Ishikawa (cell line): ENCODE data around the gene SP4.

Experiments used
- CEBPB ChIP-seq: IDR thresholded peaks from 2 replicates; pipeline ENCODE4 v1.6.1; 2012
- CREB1 ChIP-seq: IDR thresholded peaks from 2 replicates; pipeline ENCODE4 v1.6.1; 2012; ENCODE audit warnings: low read depth
- EP300 ChIP-seq: IDR thresholded peaks from 2 replicates; pipeline ENCODE4 v1.6.1; 2012; ENCODE audit warnings: borderline replicate concordance
- FOXM1 ChIP-seq: IDR thresholded peaks from 2 replicates; pipeline ENCODE4 v1.6.1; 2012; ENCODE audit warnings: low read depth, borderline replicate concordance
- NFIC ChIP-seq: IDR thresholded peaks from 2 replicates; pipeline ENCODE4 v1.6.1; 2012
- RAD21 ChIP-seq: IDR thresholded peaks from 2 replicates; pipeline ENCODE4 v1.6.1; 2012; ENCODE audit warnings: low read depth
- TAF1 ChIP-seq: IDR thresholded peaks from 2 replicates; pipeline ENCODE4 v1.6.1; 2012; ENCODE audit warnings: low read depth, mild to moderate bottlenecking
- TEAD4 ChIP-seq: IDR thresholded peaks from 2 replicates; pipeline ENCODE4 v1.6.1; 2012
- YY1 ChIP-seq: IDR thresholded peaks from 2 replicates; pipeline ENCODE4 v1.6.1; 2012; ENCODE audit warnings: low read depth
- TF ChIP-seq, protein P1 (sequence below): IDR thresholded peaks from 2 replicates; pipeline ENCODE4 v1.6.1; 2012
- TF ChIP-seq, protein P2 (sequence below): IDR thresholded peaks from 2 replicates; pipeline ENCODE4 v1.6.1; 2012

DNA sequence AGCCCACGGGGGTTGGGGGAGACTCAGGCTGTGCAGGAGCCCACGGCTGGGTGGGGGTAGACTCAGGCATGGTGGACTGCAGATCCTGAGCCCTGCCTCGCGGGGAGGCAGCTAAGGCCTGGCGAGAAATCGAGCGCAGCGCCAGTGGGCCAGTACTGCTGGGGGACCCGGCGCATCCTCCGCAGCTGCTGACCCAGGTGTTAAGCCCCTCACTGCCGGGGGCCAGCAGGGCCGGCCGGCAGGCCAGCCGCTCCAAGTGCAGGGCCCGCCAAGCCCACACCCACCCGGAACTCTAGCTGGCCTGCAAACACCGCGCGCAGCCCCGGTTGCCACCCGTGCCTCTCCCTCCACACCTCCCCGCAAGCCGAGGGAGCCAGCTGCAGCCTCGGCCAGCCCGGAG, 33.4 kb downstream of the SP4 start:
- TF ChIP-seq RAD21 (no peak), NFIC (no peak), TEAD4 (no peak), CEBPB (no peak), YY1 (no peak), EP300 (no peak), FOXM1 (no peak), CREB1 (no peak), TAF1 (no peak)
- TF ChIP-seq, protein P1, sequence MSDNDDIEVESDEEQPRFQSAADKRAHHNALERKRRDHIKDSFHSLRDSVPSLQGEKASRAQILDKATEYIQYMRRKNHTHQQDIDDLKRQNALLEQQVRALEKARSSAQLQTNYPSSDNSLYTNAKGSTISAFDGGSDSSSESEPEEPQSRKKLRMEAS: no peak
- TF ChIP-seq, protein P2, sequence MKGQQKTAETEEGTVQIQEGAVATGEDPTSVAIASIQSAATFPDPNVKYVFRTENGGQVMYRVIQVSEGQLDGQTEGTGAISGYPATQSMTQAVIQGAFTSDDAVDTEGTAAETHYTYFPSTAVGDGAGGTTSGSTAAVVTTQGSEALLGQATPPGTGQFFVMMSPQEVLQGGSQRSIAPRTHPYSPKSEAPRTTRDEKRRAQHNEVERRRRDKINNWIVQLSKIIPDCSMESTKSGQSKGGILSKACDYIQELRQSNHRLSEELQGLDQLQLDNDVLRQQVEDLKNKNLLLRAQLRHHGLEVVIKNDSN: no peak
